ENCODE data around the gene OGDH.
A peak's percentile ranks its signal among the peaks of the same experiment; 100 is the strongest.
"Not testable (repeated sequence)": the region's sequence is repeated elsewhere in the genome, so short reads cannot be mapped to it uniquely, and the experiment has no call there.

Gene OGDH

DNA sequence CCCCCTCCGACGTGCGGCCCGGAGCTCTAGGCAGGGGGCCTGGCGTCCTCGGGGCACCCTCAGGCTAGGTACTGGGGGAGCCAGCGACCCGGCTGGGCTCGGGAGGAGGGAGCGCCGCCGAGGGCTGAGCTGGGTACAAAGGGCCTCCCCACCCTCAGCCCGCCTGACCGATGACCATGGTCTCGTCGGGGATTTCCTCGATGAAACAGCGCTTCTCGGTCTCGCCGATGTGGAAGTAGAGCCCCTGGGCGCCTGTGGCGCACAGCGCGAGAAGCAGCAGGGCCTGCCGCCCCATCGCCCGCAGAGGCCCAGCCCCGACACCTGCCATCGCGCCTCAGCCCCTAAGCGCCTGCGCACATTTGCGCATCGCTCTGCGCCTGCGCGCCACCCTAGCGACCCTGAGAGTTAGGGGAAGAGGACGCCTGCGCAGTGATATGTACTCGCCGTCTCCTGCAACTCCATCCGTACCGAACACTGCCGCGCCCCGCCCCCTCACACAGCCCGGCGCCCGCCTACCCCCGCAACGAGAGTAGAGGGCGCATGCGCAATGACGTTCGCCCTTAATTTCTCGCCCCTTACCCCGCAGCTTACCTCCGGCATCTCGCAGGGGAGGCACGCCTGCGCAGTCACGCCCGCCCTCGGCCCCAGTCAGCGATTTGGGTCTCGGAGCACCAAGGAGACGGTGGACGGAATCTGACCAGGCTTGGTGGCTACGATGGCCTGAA is 24.4 kb upstream of the OGDH start, which contains the start of gene TMED4:
Gene TMED4, minus strand, starts transcription at position 353 of the 725 bp plus-strand sequence. Its CDS starts 25 bp downstream, at position 328.
- DNase-seq, result peak; percentile 97

DNA sequence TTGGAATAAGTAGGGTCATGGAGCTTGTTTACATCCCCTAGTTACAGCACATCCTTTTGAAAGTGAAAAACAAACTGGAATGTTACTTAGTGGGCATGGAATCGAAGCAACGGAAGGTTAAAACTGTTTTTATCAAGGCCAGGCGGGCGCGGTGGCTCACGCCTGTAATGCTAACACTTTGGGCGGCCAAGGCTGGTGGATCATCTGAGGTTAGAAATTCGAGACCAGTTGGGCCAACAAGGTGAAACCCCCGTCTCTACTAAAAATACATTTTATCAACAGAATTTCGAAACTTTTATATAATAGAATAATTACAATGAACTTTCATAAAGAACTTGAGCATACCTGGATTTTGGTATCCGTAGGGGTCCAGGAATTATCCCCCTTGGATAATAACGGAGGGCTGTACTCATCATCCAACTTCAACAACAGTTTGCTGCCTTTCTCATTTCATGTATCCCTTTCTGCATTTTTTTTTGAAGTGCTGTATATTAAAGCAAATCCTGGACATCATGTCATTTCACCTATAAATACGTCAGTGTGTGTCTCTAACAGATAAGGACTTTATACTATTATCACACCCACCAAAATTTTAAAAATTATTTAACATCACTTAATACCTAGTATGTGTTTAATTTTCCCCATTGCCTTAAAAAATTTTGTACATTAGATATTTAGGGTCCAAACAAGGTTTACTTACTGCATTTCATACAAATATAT is 23.1 kb upstream of the OGDH start:
- no peak for DNase-seq

DNA sequence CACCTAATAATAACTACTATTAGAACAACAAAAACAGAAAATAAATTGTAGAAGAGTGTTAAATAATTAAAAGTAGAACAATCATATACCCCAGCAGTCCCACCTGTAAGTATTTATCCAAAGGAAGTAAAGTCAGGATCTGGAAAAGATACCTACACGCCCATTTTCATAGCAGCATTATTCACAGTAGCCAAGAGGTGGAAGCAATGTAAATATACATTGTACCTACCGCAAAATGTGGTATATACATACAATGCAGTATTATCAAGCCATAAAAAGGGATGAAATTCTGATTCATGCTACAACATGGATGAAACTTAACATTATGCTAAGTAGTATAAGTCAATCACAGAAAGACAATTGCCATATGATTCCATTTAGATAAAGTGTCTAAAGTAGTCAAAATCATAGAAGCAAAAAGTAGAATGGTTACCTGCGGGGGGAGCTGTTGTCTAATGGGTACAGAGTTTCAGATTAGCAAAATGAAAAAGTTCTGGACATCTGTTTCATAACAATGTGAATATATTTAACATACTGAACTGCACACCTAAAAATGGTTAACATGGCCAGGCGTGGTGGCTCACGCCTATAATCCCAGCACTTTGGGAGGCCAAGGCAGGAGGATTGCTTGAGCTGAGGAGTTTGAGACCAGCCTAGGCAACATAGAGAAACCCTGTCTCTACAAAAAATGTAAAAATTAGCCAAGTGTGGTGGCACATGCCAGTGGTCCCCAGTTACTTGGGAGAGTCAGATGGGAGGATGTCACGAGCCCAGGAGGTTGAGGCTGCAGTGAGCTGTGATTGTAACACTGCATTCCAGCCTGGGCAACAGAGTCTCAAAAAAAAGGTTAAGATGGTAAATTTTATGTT is 18.4 kb upstream of the OGDH start:
- no peak for DNase-seq

DNA sequence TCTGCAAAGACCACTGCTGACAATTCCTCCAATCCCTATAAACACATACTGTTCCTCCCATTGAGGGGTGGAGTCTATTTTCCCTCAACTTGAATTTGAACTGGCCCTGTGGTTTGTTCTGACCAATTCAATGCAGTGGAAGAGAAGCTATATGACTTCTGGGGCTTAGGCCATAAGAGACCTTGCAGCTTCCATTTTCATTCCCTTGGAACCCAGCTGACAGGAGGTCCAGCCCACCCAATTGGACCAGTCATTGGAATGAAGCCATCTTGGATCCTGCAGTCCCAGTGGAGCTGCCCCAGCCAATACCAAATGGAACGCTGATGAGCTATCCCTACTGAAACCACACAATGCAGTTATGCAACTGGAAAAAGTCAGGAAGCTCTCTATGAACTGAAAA is 15.5 kb upstream of the OGDH start:
- no peak for DNase-seq

DNA sequence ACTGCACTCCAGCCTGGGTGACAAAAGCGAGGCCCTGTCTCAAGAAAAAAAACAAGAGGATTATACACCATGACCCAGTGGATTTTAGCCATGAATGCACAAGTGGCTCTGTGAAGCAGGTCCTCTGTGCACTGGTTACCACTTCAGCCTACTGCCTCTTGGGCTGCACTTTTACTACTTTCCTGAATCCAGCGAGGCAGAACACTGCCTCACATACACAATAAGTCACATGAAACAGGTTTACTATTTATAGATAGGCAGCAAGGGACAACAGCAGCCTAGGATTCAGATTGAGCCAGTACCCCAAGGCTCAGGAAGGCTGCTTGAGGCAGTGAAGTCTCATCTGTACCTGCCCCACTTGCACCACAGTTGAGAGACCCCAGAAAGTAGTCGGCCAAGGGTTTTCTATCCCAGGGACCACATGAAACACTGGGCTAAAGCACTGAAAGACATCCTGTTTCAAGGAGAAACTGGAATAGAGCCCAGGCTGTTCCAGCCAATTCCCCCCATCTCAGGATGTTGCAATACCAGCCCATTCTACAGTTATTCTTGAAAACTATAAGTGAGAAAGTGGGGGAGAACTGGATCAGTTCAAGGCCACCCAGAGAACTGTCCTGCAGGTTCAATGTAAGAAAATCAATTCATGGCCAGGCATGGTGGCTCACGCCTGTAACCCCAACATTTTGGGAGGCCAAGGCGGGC is 10.3 kb upstream of the OGDH start:
- DNase-seq, result peak; percentile 29

DNA sequence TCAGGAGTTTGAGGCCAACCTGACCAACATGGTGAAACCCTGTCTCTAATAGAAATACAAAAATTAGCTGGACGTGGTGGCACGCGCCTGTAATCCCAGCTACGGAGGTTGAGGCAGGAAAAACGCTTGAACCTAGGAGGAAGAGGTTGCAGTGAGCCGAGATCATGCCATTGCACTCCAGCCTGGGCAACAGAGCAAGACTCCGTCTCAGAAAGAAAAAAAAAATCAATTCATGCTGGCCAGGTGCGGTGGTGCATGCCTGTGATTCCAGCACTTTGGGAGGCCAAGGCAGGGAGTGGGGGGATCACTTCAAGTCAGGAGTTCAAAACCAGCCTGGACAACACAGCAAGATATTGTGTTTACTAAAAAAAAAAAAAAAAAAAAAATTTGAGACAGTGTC is 9.2 kb upstream of the OGDH start:
- not testable (repeated sequence) for DNase-seq

DNA sequence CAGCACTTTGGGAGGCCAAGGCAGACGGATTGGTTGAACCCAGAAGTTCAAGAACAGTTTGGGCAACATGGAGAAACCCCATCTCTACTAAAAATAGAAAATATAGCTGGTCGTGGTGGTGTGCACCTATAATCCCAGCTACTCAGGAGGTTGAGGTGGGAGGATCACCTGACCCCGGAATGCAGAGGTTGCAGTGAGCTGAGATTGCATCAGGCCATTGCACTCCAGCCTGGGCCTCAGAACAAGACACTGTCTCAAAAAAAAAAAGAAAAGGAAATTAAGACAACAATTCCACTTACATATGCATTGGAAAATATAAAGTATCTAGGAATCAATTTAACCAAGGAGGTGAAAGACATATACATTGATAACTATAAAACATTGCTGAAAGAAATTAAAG is 7.2 kb upstream of the OGDH start:
- no peak for DNase-seq

DNA sequence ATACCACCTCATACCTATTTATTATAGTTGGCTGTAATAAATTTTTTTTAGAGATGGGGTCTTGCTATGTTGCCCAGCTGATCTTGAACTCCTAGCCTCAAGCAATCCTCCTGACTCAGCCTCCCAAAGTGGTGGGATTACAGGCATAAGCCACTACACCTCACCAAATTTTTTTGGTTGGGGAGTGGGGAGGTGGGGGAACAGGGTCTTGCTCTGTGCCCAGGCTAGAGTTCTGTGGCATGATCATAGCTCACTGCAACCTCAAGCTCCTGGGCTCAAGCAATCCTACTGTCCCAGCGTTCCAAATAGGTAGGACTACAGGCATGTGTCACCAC is 3.9 kb upstream of the OGDH start:
- DNase-seq, result no peak

DNA sequence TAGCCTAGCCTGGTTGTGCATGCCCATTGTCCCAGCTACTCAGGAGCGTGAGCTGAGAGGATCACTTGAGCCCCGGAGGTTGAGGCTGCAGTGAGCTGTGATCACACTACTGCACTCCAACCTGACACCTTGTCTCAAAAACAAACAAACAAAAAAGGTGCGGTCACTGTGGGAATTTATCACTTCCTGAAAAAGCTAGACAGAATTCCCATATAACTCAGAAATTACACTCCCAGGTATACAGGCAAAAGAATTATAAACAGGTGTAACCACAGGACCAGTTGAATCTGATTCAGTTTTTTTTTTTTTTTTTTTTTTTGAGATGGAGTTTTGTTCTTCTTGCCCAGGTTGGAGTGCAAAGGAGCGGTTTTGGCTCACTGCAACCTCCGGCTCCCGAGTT is 3.2 kb upstream of the OGDH start:
- no peak for DNase-seq

DNA sequence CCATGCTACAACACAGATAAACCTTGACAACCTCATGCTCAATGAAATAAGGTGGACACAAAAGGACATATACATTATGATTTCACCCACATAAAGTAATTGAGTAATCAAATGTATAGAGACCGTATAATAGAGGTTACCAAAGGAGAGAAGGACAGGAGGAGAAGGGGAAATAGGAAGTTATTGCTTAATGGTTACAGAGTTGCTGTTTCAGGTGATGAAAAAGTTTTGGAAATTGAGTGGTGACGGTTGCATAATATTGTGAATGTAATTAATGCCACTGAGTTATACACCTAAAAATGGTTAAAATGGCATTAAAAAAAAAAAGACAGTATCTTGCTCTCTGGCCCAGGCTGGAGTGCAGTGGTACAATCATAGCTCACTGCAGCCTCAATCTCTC is 1.5 kb upstream of the OGDH start:
- no peak for DNase-seq

DNA sequence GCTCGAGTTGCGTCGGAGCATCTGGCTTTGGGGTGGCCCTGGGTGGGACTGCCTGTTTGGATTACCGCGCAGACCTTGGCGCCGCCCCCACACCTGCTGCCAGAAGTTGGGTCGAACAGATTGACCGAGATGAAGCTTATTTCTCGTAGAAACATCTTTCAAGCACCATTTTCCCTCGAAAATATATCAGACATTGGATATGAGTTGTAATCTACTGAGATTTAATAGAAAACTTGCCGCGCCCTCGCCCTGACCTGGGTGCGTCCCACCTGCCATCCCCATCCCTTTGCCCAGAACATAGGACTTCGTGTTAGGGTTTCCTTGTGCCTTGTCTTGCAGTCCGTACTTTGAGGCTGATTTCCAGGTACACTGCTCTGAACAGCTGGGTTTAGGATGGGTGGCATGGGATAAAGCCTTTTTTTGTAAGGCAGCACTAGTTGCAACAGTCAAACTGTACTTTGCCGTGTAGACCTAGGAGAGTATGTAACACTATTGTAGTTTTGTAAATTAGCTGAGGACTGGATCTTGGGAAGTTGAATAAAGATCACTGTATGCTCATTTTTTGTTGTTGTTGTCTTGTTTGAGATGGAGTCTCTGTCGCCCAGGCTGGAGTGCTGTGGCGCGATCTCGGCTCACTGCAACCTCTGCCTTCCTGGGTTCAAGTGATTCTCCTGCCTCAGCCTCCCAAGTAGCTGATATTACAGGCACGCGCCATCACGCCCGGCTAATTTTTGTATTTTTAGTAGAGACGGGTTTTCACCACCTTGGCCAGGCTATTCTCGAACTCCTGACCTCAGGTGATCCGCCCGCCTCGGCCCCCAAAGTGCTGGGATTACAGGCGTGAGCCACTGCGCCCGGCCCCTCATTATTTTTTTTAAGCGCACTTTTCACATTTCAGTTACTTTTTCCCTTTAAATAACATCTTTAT is 978 bp downstream of the OGDH start:
- DNase-seq, result no peak

DNA sequence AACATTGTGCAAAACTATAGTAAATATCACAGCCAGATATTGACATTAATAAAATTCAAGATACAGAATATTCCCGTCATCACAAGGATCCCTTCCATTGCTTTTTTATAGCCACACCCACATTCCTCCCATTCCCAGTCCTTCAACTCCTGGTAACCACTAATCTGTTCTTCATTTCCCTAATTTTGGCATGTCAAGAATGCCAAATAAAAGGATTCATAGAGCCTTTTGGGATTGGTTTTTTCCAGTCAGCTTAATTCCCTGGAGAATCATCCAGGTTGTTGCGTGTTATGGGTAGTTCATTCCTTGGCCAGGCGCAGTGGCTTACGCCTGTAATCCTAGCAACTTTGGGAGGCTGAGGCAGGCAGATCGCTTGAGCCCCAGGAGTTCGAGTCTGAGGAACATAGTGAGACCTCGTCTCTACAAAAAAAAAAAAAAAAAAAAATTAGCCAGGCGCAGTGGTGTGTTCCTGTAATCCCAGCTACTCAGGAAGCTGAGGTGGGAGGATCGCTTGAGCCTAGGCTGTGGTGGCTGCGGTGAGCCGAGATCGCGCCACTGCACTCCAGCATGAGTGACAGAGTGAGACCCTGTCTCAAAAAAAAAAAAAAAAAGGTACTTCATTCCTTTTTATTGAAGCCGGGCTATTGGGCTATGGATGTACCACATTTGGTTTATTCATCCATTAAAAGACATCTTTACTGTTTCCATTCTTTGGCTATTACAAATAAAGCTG is 2.7 kb downstream of the OGDH start:
- DNase-seq, result no peak

DNA sequence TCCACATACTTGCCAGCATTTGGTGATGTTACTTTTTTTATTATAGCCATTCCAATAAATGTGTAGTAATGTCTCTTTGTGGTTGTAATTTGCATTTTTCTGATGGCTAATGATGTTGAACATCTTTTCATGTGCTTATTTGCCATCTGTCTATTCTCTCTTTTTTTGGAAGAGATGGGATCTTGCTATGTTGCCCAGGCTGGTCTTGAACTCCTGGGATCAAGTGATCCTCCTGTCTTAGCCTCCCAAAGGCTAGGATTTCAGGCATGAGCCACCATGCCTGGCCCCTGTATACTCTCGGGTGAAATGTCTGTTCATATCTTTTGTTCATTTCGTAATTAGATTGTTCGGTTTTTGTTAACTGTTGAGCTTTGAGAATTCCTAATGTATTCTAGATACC is 3.4 kb downstream of the OGDH start:
- DNase-seq, result no peak

DNA sequence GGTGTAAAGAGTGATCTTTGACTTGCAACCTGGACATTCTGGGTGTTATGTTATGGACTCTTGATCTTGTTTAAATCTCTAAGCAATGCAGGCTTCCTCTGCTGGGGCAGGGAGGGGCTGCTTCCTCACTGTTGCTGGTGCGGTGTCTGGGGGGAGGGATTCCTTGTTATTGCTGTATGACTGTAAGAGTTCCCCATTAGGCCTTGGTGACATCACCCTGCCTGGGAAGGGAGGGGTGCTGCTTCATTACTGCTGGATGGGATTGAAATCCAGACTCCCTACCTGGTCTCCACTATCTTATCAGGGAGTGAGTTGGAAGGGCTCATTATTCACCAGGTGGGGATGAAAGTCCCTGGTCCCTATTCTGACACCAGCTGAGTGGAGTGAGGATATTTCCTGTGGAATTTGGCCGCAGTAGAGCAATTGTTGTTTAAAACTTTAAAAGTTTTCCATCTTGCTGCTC is 8.8 kb downstream of the OGDH start:
- no peak for DNase-seq

DNA sequence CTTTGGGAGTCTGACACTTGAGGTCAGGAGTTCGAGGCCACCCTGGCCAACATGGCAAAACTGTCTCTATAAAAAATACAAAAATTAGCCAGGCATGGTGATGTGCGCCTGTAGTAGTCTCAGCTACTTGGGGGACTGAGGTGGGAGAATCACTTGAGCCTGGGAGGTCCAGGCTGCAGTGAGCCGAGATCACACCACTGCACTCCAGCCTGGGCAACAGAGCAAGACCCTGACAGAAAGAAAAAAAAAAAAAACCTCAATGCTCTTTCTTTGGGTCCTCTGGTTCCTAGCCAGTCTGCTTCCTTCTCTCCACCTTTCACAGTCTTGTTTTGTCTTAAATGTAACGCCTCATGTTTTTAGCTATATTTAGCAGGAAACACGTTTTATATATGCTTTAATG is 9.4 kb downstream of the OGDH start:
- DNase-seq, result no peak

DNA sequence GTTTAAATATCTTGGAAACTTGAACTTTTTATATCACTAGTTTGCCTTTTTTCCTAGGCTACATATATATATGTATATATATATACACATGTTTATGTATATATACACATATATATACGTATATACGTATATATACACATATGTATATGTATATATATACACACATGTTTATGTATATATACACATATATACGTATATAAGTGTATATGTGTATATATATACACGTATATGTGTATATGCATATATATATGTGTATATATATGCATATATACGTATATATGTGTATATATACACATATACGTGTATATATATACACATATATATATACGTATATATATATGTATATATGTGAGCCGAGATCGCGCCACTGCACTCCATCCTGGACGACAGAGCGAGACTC is 10.1 kb downstream of the OGDH start:
- no peak for DNase-seq

DNA sequence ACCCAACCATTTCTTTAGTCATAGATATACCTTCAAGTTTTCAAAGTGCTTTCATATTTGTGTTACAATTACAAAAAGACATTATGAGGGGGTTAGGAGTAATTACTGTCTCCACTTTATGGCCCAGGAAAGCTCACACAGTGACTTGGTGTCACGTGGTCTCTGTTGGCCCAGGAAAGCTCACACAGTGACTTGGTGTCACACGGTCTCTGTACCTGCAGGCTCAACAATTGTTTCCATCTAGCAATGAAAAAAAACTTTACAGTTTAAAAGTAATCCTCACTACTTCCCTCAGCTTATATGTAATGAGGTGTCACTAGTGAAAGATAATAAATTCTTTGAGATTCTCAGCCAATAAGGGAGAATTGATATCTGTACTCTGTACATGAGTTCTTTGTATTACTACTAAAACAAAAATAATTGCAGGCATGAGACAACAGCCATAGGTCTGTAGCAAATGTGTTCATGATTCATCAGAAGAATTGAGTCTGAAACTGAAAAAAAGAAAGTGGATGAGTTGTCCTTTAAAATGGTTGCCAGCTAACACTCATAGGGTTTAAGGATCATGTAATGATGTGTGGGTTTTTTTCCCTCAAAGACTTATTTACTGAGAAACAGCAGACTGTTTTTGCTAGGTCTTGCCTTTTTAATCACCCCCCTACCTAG is 10.9 kb downstream of the OGDH start:
- no peak for DNase-seq

DNA sequence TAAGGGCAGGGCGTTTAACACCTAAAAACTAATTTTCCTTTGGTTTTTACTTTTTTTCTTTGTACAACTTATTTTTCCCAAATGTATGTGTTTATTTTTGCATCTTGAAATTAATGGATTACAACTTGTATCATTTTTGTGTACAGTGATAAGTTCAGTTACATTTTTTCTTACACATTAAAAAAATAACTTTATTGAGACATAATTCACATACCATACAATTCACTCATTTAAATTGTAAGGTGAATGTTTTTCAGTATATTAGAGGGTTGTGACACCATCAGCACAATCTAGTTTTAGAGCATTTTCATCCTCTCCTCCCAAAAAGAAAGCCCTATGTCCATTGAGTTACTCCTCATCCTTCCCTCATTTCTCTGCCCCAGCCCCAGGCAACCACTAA is 11.6 kb downstream of the OGDH start:
- DNase-seq, result no peak

DNA sequence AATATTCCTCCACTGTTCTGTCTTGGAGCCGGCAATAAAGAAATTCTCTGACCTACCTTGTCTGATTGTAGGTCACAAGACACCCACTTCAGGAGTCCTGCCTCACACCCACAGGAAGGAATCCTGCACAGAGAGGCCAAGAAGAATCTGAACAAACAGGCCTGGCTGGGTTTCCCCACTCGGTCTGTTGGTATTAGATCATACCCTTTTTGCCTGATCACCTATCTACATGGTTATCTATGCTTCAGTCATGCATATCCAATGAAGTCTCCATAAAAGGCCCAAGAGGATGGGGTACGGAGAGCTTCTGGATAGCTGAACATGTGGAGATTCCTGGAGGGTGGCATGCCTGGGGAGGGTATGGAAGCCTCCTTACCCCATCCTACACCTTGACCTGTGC is 12.3 kb downstream of the OGDH start:
- DNase-seq, result no peak

DNA sequence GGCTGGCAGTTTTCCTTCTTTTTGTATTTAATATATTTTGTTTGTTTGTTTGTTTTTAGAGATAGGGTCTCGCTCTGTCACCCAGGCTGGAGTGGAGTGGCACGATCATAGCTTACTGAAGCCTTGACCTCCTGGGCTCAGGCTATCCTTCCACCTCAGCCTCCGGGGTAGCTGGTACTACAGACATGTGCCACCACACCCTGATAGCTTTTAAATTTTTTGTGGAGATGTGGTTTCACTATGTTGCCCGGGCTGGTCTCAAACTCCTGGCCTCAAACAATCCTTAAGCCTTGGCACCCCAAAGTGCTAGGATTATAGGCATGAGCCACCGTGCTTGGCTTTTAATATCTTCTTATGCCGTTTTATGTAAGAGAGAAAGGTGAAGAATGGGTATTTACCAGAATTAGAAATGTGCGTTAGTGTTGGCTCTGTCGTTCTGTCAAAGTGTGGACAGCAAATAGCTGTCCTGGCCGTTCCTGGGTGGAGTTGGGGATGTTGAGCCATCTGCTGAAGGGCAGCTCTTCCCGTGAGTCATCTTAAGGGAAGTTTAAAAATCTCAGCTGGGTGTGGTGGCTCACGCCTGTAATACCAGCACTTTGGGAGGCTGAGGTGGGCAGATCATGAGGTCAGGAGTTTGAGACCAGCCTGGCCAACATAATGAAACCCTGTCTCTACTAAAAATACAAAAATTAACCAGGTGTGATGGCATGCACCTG is 14.8 kb downstream of the OGDH start:
- no peak for DNase-seq

Measured in NCI-H187 treated with DMSO at 0.1 percent for 48 hours (cell line).